TTC549 (cell line): ENCODE data around the gene MRPL18.
A peak's percentile ranks its signal among the peaks of the same experiment; 100 is the strongest.
"Not testable (repeated sequence)": the region's sequence is repeated elsewhere in the genome, so short reads cannot be mapped to it uniquely, and the experiment has no call there.

Source experiments
- FAIRE-seq: peaks from 2 replicates; lab custom pipeline; 2012; peaks lifted over from hg19 to GRCh38; lab: Jason Lieb, UNC

The MRPL18 gene

DNA sequence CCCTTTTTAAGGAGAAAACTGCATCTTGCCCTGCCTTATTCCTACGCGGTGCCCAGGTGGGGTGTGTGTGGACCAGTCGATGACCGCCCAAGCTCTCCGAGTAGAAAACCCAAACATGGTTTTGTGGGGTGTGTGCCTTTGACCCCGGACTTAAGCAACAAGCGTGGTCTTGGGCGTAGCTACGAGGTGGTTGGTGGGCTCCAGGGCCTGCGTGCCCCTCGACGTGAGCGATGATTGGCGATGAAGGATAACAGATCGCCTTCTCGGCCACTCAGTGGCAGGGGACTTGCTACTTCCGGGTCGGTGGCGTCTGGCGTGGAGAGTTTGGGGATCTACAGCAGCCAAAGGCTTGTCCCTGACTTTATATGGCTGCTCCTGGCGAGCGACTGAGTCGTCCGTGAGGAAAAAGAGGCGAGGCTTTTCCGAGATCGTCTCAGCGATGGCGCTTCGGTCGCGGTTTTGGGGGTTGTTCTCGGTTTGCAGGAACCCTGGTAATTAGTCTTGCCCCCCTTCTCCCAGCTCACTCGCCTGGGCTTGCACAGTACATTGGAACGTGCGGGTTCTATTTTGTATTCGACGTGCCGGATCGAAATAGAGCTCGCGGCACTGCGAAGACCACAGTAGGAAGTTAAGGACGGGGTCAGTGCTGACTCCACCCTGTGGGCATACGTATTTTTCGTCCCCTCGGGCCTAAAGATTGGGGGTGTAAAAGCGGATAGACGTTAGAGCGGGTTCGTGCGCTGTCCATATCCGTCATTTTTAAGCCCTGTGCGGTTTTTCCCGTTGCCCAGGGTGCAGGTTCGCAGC is at the start of gene MRPL18:
Gene MRPL18, plus strand, starts transcription at position 319 of the 807 bp plus-strand sequence. Its CDS starts 121 bp downstream, at position 440.
- peak; percentile 28 for FAIRE-seq

- FAIRE-seq = no peak
Observed at GRCh38 chr6:159742165-159742564, 48.1 kb upstream of the MRPL18 start.

DNA sequence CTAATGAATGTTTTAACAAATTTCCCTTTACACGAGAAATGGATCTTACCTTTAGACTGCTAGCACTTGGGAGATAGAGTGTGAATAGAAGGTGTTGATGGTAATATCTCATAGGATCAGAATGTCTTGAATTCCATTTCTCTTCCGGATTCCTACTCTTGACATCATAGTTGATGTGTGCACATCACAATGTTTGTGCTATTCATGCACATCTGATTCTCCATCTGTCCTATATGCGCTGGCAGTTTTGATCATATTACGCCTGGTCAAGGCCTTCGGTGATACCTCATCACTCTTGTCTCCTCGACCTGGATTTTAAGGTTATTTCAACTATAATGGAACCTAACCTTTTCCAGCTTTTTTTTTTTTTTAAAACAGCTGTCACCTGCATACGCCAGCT is 45.2 kb upstream of the MRPL18 start:
- FAIRE-seq = no peak

GRCh38 chr6:159746759-159747158 is 43.5 kb upstream of the MRPL18 start:
- FAIRE-seq = no peak

DNA sequence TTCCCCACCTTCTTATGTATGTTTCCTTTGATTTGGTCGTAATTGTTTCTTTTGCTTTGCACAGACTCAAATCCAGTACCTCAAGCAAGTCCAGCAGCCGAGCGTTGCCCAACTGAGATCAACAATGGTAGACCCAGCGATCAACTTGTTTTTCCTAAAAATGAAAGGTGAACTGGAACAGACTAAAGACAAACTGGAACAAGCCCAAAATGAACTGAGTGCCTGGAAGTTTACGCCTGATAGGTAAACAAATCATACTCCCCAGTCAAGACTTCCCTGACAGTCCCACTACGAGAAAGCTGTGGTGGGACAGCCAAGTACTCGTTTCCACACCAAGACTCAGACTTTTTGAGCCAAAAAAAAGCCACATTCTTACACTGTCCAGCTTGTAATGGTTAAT is 42.1 kb upstream of the MRPL18 start:
- FAIRE-seq = not testable (repeated sequence)

GRCh38 chr6:159751448-159751847 is 38.8 kb upstream of the MRPL18 start:
- FAIRE-seq = no peak

GRCh38 chr6:159753081-159753872 is 37.0 kb upstream of the MRPL18 start:
- no peak for FAIRE-seq

DNA sequence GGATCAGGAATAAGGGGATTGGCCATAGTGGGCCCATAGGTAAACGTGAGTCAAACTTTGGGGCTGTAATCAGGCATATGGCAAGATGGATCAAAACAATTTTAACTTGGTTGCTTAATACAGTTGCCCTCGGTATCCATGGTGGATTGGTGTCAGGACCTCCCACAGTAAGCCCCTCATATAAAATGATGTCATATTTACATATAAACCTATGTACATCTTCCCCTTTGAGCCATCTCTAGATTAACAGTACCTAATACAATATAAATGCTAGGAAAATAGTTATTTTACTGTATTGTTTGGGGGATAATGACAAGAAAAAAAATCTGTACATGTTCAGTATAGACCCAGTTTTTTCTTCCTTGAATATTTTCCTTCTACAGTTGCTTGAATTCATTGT is 35.9 kb upstream of the MRPL18 start:
- no peak for FAIRE-seq

GRCh38 chr6:159754959-159755914 is 35.0 kb upstream of the MRPL18 start:
- FAIRE-seq = no peak

GRCh38 chr6:159756508-159756907 is 33.8 kb upstream of the MRPL18 start:
- no peak for FAIRE-seq

- FAIRE-seq = no peak
Observed at GRCh38 chr6:159758031-159759001, 32.0 kb upstream of the MRPL18 start.

DNA sequence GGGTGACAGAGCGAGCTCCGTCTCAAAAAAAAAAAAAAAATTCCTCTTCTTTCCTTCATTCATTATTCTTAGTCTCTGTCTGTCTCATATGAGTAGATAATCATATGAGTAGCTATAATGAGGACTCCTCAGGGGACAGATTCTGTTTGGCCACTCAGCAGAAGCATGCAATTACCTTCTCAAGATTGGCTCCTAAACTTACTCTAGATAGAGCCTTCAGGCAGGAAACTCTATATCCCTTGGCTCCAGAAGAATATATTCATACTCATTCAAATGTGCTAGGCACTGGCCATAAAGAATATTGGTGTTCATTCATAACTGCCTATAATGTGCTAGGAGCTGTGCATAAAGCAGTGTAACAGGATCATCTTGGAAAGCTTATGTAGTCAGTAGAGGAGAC is 30.6 kb upstream of the MRPL18 start:
- FAIRE-seq = no peak

DNA sequence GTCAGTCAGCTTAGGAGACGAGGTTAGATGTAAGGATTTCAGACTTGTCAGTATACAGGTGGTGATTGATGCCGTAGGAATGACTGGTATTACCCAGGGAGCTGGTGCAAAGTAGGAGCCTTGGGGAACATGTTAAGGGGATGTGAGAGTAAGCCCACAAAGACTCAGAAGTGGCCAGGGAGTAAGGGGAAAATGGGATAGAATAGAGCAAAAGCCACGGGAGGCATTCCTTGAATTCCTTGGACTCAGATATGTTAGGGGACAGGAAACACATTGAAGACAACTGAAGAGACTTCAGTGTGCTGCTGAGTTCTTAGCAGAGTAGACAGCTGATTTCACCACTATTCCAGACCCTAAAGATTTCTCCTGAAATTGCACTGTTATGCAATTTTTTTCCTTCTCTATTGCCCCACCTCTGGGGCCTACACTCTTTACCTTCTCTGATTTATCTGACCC is 29.6 kb upstream of the MRPL18 start:
- no peak for FAIRE-seq

GRCh38 chr6:159761129-159761872 is 29.0 kb upstream of the MRPL18 start:
- no peak for FAIRE-seq

GRCh38 chr6:159761873-159762680 is 28.2 kb upstream of the MRPL18 start, which contains the start of gene ACAT2:
ACAT2 (plus strand) TSS chr6:159762045; CDS start chr6:159762088, 43 bp downstream.
- FAIRE-seq = peak; percentile 41

GRCh38 chr6:159762681-159763293 is 27.5 kb upstream of the MRPL18 start:
- FAIRE-seq = no peak

DNA sequence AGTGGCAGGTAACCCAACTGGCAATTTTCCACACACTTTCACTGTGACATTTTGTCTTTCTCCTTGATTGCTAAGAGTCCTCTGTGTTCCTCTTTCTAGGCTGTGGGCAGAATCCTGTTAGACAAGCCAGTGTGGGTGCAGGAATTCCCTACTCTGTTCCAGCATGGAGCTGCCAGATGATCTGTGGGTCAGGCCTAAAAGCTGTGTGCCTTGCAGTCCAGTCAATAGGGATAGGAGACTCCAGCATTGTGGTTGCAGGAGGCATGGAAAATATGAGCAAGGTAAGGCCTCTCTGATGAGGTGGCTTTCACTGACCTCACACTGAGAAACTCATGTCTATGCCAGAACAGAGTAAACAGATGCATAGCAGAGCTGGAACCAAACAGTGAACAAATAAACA is 23.4 kb upstream of the MRPL18 start:
- no peak for FAIRE-seq

- FAIRE-seq = no peak
Observed at GRCh38 chr6:159769470-159769869, 20.8 kb upstream of the MRPL18 start.

GRCh38 chr6:159772196-159772595 is 18.1 kb upstream of the MRPL18 start:
- no peak for FAIRE-seq
